HEK293 (cell line): ENCODE results near the gene ADAMTS2.

Source experiments
- BCL11A ChIP-seq: fragments of 450-650 bp; formaldehyde crosslinking; IDR thresholded peaks from 2 replicates; pipeline ENCODE4 v1.5.1; 2016; ENCODE audit warnings: low read depth, missing biosample characterization, missing genetic modification characterization
- CTCF ChIP-seq: fragments of 450-650 bp; formaldehyde crosslinking; IDR thresholded peaks from 2 replicates; pipeline ENCODE4 v1.5.1; 2016; ENCODE audit warnings: missing biosample characterization, missing genetic modification characterization
- EGR2 ChIP-seq: fragments of 450-650 bp; formaldehyde crosslinking; IDR thresholded peaks from 2 replicates; pipeline ENCODE4 v1.5.1; 2016; ENCODE audit warnings: low read depth, missing biosample characterization, missing genetic modification characterization
- PRDM1 ChIP-seq: fragments of 450-650 bp; formaldehyde crosslinking; IDR thresholded peaks from 2 replicates; pipeline ENCODE4; 2016; ENCODE audit warnings: missing biosample characterization, missing genetic modification characterization
- ZBTB44 ChIP-seq: fragments of 450-650 bp; IDR thresholded peaks from 2 replicates; pipeline ENCODE4 v1.5.1; 2018; ENCODE audit warnings: missing biosample characterization, mild to moderate bottlenecking, missing genetic modification characterization
- ZBTB7A ChIP-seq: fragments of 450-650 bp; formaldehyde crosslinking; IDR thresholded peaks from 2 replicates; pipeline ENCODE4 v1.5.1; 2016; ENCODE audit warnings: low read depth, missing biosample characterization, missing genetic modification characterization
- ZNF2 ChIP-seq: fragments of 450-650 bp; formaldehyde crosslinking; IDR thresholded peaks from 2 replicates; pipeline ENCODE4 v1.5.1; 2016; ENCODE audit warnings: missing biosample characterization, missing genetic modification characterization
- ZNF341 ChIP-seq: fragments of 450-650 bp; formaldehyde crosslinking; IDR thresholded peaks from 2 replicates; pipeline ENCODE4; 2016; ENCODE audit warnings: low read depth, missing biosample characterization, missing genetic modification characterization
- ZNF610 ChIP-seq: fragments of 450-650 bp; formaldehyde crosslinking; IDR thresholded peaks from 2 replicates; pipeline ENCODE4 v1.5.1; 2016; ENCODE audit warnings: missing biosample characterization, missing genetic modification characterization, borderline replicate concordance
- ZNF792 ChIP-seq: fragments of 450-650 bp; formaldehyde crosslinking; IDR thresholded peaks from 2 replicates; pipeline ENCODE4 v1.5.1; 2016; ENCODE audit warnings: missing biosample characterization, missing genetic modification characterization
- ZSCAN30 ChIP-seq: fragments of 450-650 bp; IDR thresholded peaks from 2 replicates; pipeline ENCODE4 v1.5.1; 2018; ENCODE audit warnings: missing biosample characterization, mild to moderate bottlenecking, missing genetic modification characterization, moderate library complexity
- ZXDB ChIP-seq: fragments of 450-650 bp; formaldehyde crosslinking; IDR thresholded peaks from 2 replicates; pipeline ENCODE4 v1.5.1; 2016; ENCODE audit warnings: missing biosample characterization, missing genetic modification characterization

- TF ChIP-seq ZNF792 (tag by site-specific recombination) (no peak), ZXDB (tag by site-specific recombination) (no peak), ZBTB7A (no peak), EGR2 (tag by site-specific recombination) (no peak), CTCF (tag by site-specific recombination) (no peak), PRDM1 (tag by site-specific recombination) (no peak), ZBTB44 (tag by site-specific recombination) (no peak), ZNF2 (no peak), BCL11A (tag by site-specific recombination) (no peak), ZNF610 (tag by site-specific recombination) (no peak), ZNF341 (tag by site-specific recombination) (no peak), ZSCAN30 (tag by site-specific recombination) (no peak)
Measured at GRCh38 chr5:179225387-179225786, 119.9 kb downstream of the ADAMTS2 start.
